ENCODE results near the gene GATA5. TPM values are rescaled to one million over a fixed set of nuclear protein-coding genes. Genes with fewer than 3 reads are reported as not detected.

Gene GATA5
- total RNA-seq, 1 experiment from 2014 or later: not detected

- TF ChIP-seq CTCF (IDR thresholded peaks at IDR 0.05; ENCODE audit: unreplicated experiment): no peak
- H3K4me1 Mint-ChIP-seq (ENCODE audit: low read depth, unreplicated experiment): peaks cover 7% of the 10 kb centered on the region
- DNase-seq: no peak
- H3K36me3 Mint-ChIP-seq (ENCODE audit: insufficient read depth, unreplicated experiment): peaks cover 7% of the 10 kb centered on the region
- BruUV-seq (replicated peaks): no TSS peak
- H3K27ac Mint-ChIP-seq (ENCODE audit: unreplicated experiment): no peak overlapping the region
- H3K27me3 Mint-ChIP-seq (ENCODE audit: unreplicated experiment): peaks cover 91% of the 10 kb centered on the region
- CTCF ChIA-PET: no interaction called here
- H3K4me3 Mint-ChIP-seq (ENCODE audit: low read depth, unreplicated experiment): no peak overlapping the region
- no peaks in the 10 kb centered on the region for H3K9me3 Mint-ChIP-seq (ENCODE audit: low read depth, unreplicated experiment)
- intact Hi-C loops (cut with micrococcal nuclease; ENCODE audit: unreplicated experiment): loop anchor here (5.0 to 10.0 kb wide), 2 partner anchors 74 to 182 kb away; partner anchors contain the start of gene ADRM1
Measured at GRCh38 chr20:62486484-62486883, 10.7 kb upstream of the GATA5 start.

GRCh38 chr20:62485701-62486089, 9.9 kb upstream of the GATA5 start:
- DNase-seq: no peak
- intact Hi-C loops (cut with micrococcal nuclease; ENCODE audit: unreplicated experiment): loop anchor here (5.0 to 10.0 kb wide), 2 partner anchors 73 to 181 kb away; partner anchors contain the start of gene ADRM1
- BruUV-seq (replicated peaks): no TSS peak
- no peak for TF ChIP-seq CTCF (IDR thresholded peaks at IDR 0.05; ENCODE audit: unreplicated experiment)
- no peak overlapping the region for H3K4me3 Mint-ChIP-seq (ENCODE audit: low read depth, unreplicated experiment)
- peaks cover 84% of the 10 kb centered on the region for H3K27me3 Mint-ChIP-seq (ENCODE audit: unreplicated experiment)
- H3K9me3 Mint-ChIP-seq (ENCODE audit: low read depth, unreplicated experiment): no peaks in the 10 kb centered on the region
- H3K4me1 Mint-ChIP-seq (ENCODE audit: low read depth, unreplicated experiment): peaks cover 7% of the 10 kb centered on the region
- CTCF ChIA-PET: no interaction called here
- peaks cover 7% of the 10 kb centered on the region for H3K36me3 Mint-ChIP-seq (ENCODE audit: insufficient read depth, unreplicated experiment)
- H3K27ac Mint-ChIP-seq (ENCODE audit: unreplicated experiment): no peak overlapping the region

DNA sequence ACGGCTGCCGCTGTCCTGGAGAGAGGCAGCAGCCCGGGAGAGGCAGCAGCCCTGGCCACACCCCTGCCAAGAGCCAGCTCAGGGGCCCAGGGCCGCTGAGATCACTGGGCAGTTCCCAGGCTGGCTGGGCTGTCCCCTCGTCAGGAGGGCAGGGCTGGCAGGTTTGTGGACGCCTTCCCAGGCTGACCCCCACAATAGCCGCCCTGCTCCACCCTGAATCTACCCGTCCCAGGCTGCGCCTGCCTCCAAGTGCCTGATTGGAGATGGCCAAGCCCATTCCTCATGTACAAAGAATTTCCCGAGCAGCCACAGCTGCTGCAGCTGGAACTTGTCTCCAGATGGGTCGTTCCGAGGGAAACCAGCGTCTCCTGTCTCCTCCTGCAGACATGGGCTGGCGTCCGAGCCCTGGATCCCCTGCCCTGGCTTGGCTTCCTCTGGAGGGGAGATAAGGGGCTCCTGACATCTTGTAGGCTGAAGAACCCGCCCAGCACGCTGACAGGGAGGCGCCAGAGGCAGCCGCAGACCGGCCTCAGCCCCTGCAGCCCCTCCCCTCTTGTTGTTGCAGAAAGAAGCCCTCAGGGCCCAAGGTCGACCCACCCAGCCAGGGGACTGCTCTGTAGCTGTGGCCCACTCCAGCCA, 9.4 kb upstream of the GATA5 start:
- peaks cover 7% of the 10 kb centered on the region for H3K36me3 Mint-ChIP-seq (ENCODE audit: insufficient read depth, unreplicated experiment)
- CTCF ChIA-PET: interaction anchor here (1.0 kb wide), 1 partner anchor 75 kb away, joined by 4 read pairs; no protein-coding TSS in a partner anchor
- intact Hi-C loops (cut with micrococcal nuclease; ENCODE audit: unreplicated experiment): loop anchor here (5.0 to 10.0 kb wide), 2 partner anchors 73 to 180 kb away; partner anchors contain the start of gene ADRM1

GRCh38 chr20:62484478-62484877, 8.7 kb upstream of the GATA5 start:
- H3K27me3 Mint-ChIP-seq (ENCODE audit: unreplicated experiment): peaks cover 90% of the 10 kb centered on the region
- intact Hi-C loops (cut with micrococcal nuclease; ENCODE audit: unreplicated experiment): loop anchor here (10.0 kb wide), 1 partner anchor 180 kb away; the partner anchor contains the start of gene ADRM1
- no peak for DNase-seq
- no peak for TF ChIP-seq CTCF (IDR thresholded peaks at IDR 0.05; ENCODE audit: unreplicated experiment)
- no TSS peak for BruUV-seq (replicated peaks)
- H3K27ac Mint-ChIP-seq (ENCODE audit: unreplicated experiment): no peak overlapping the region
- CTCF ChIA-PET: interaction anchor here (1.0 kb wide), 1 partner anchor 75 kb away, joined by 4 read pairs; no protein-coding TSS in a partner anchor
- no peaks in the 10 kb centered on the region for H3K9me3 Mint-ChIP-seq (ENCODE audit: low read depth, unreplicated experiment)
- peaks cover 10% of the 10 kb centered on the region for H3K4me1 Mint-ChIP-seq (ENCODE audit: low read depth, unreplicated experiment)
- H3K4me3 Mint-ChIP-seq (ENCODE audit: low read depth, unreplicated experiment): no peak overlapping the region
- peaks cover 7% of the 10 kb centered on the region for H3K36me3 Mint-ChIP-seq (ENCODE audit: insufficient read depth, unreplicated experiment)

More for the DNA sequence above, 9.4 kb upstream of the GATA5 start:
- peaks cover 7% of the 10 kb centered on the region for H3K4me1 Mint-ChIP-seq (ENCODE audit: low read depth, unreplicated experiment)
- peaks cover 86% of the 10 kb centered on the region for H3K27me3 Mint-ChIP-seq (ENCODE audit: unreplicated experiment)
- no peak for TF ChIP-seq CTCF (IDR thresholded peaks at IDR 0.05; ENCODE audit: unreplicated experiment)
- DNase-seq: peak; percentile 41
- no peak overlapping the region for H3K4me3 Mint-ChIP-seq (ENCODE audit: low read depth, unreplicated experiment)
- H3K9me3 Mint-ChIP-seq (ENCODE audit: low read depth, unreplicated experiment): no peaks in the 10 kb centered on the region
- H3K27ac Mint-ChIP-seq (ENCODE audit: unreplicated experiment): no peak overlapping the region
- BruUV-seq (replicated peaks): no TSS peak
